PC-3 (cell line): ENCODE data around the gene MARCHF9. TPM values are rescaled to one million over a fixed set of nuclear protein-coding genes. Genes with fewer than 3 reads are reported as not detected.

Experiments used
- ATAC-seq: fragments of 200-7000 bp; cut with Tn5 transposase; 2 replicates; pipeline ENCODE4 v1.9.1; 2020; ENCODE audit warnings: mild to moderate bottlenecking, moderate library complexity
- BruUV-seq: library from RNA; stranded (reverse); fragments of 400-500 nt; replicated peaks from 2 replicates; lab custom pipeline; 2021; lab: Mats Ljungman, UMichigan
- CTCF ChIA-PET: fragments of 300-600 bp; sonication (Branson Sonifier 250); formaldehyde crosslinking; loops from one replicate; lab custom pipeline; 2022; ENCODE audit warnings: antibody characterized with exemption; lab: Charles Lee
- POLR2A ChIA-PET: fragments of 300-600 bp; sonication (Branson Sonifier 250); formaldehyde crosslinking; loops from one replicate; lab custom pipeline; 2022; ENCODE audit warnings: antibody characterized with exemption; ENCODE audit not compliant: unreplicated experiment; lab: Charles Lee
- DNase-seq: peaks from one replicate; pipeline ENCODE4 v3.0.0-alpha.2; 2015
- H2AFZ ChIP-seq: fragments of 300-600 bp; sonication (generic); 2 replicates; pipeline ENCODE4 v1.6.0; 2016; ENCODE audit warnings: antibody characterized with exemption, low read length
- H3F3A ChIP-seq: fragments of 300-600 bp; sonication (generic); one replicate; pipeline ENCODE4 v1.6.0; 2017; ENCODE audit warnings: antibody characterized with exemption, low read length, control low read depth, mild to moderate bottlenecking; ENCODE audit not compliant: unreplicated experiment
- H3K27ac ChIP-seq: fragments of 300-600 bp; sonication (generic); 2 replicates; pipeline ENCODE4 v1.5.1; 2016; ENCODE audit warnings: mild to moderate bottlenecking, low read length
- H3K27me3 ChIP-seq: fragments of 300-600 bp; sonication (generic); 2 replicates; pipeline ENCODE4 v1.6.1; 2016; ENCODE audit warnings: low read length, mixed read lengths
- H3K36me3 ChIP-seq: fragments of 300-600 bp; sonication (generic); 2 replicates; pipeline ENCODE4 v1.6.1; 2016; ENCODE audit warnings: low read depth, mixed run types, low read length, mixed read lengths
- H3K4me1 ChIP-seq: fragments of 300-600 bp; sonication (generic); 2 replicates; pipeline ENCODE4 v1.5.1; 2016; ENCODE audit warnings: low read length; ENCODE audit not compliant: insufficient read depth
- H3K4me2 ChIP-seq: fragments of 300-600 bp; sonication (generic); 2 replicates; pipeline ENCODE4 v1.6.0; 2016; ENCODE audit warnings: low read length
- H3K4me3 ChIP-seq: fragments of 300-600 bp; sonication (generic); 2 replicates; pipeline ENCODE4 v1.5.1; 2016; ENCODE audit warnings: mild to moderate bottlenecking, low read length, mixed read lengths
- H3K79me2 ChIP-seq: fragments of 300-600 bp; sonication (generic); 2 replicates; pipeline ENCODE4 v1.6.1; 2017; ENCODE audit warnings: low read length, mixed read lengths
- H3K9ac ChIP-seq: fragments of 300-600 bp; sonication (generic); 2 replicates; pipeline ENCODE4 v1.6.0; 2016; ENCODE audit warnings: mild to moderate bottlenecking, low read length
- H3K9me2 ChIP-seq: fragments of 300-600 bp; sonication (generic); replicated peaks from 2 replicates; pipeline ENCODE4 v1.6.1; 2016; ENCODE audit warnings: mixed run types, low read length, mixed read lengths
- H3K9me3 ChIP-seq: fragments of 300-600 bp; sonication (generic); 2 replicates; pipeline ENCODE4 v1.6.1; 2016; ENCODE audit warnings: low read length, mixed read lengths
- H4K20me1 ChIP-seq: fragments of 300-600 bp; sonication (generic); 2 replicates; pipeline ENCODE4 v1.6.1; 2016; ENCODE audit warnings: low read length, mixed read lengths
- CTCF ChIP-seq: fragments of 300-600 bp; sonication (generic); conservative IDR thresholded peaks from 2 replicates; pipeline ENCODE4 v1.5.1; 2017; ENCODE audit warnings: antibody characterized with exemption, low read depth, mild to moderate bottlenecking, low read length
- EZH2 ChIP-seq: fragments of 300-600 bp; sonication (generic); IDR thresholded peaks from one replicate; pipeline ENCODE4 v1.6.1; 2017; ENCODE audit warnings: antibody characterized with exemption, mild to moderate bottlenecking, low read length; ENCODE audit not compliant: unreplicated experiment
- EZH2phosphoT487 ChIP-seq: fragments of 300-600 bp; sonication (generic); IDR thresholded peaks from 2 replicates; pipeline ENCODE4 v1.6.1; 2018; ENCODE audit warnings: mild to moderate bottlenecking, antibody characterized with exemption, low read length, borderline replicate concordance
- intact Hi-C: fragments of 100-400 bp; cut with micrococcal nuclease; formaldehyde crosslinking; loops from 2 replicates; pipeline ENCODE4 v1.9.0; 2023
- total RNA-seq: library from RNA; depleted of rRNA; stranded (reverse); fragments of >200 nt; gene quantifications from 2 replicates; pipeline ENCODE4 v1.2.3, GENCODE V29; 2014

The MARCHF9 gene
- total RNA-seq, 1 experiment from 2014 or later, result 13.4 TPM

GRCh38 chr12:57763881-57764661 lies 9.2 kb downstream of the MARCHF9 start:
- intact Hi-C loops, result no loop called here
- H3K4me1 ChIP-seq, result peaks cover 37% of the 10 kb centered on the region
- H3K9me2 ChIP-seq, result no peaks in the 10 kb centered on the region
- ATAC-seq (no peak), DNase-seq (no peak)
- ChIA-PET POLR2A (no interaction called here), CTCF (no interaction called here)
- no peak overlapping the region; the same call in 1 of the 2 replicates for H2AFZ ChIP-seq
- H3K27me3 ChIP-seq, result no peaks in the 10 kb centered on the region
- no peaks in the 10 kb centered on the region for H3F3A ChIP-seq
- no peaks in the 10 kb centered on the region for H3K79me2 ChIP-seq
- H3K36me3 ChIP-seq, result peaks cover 5% of the 10 kb centered on the region; the same call in 1 of the 2 replicates
- H3K27ac ChIP-seq, result no peak overlapping the region
- BruUV-seq, result no TSS peak
- no peak overlapping the region for H3K9ac ChIP-seq
- no peaks in the 10 kb centered on the region for H3K9me3 ChIP-seq
- H4K20me1 ChIP-seq, result no peaks in the 10 kb centered on the region
- no peak for TF ChIP-seq EZH2
- no peak for TF ChIP-seq CTCF
- TF ChIP-seq EZH2phosphoT487, result no peak
- H3K4me2 ChIP-seq, result peak overlapping the region; percentile 96
- H3K4me3 ChIP-seq, result 0 out of 2 replicates have a peak overlapping the region, but pooled peaks have one; percentile 79

GRCh38 chr12:57764662-57765002 lies 9.7 kb downstream of the MARCHF9 start:
- Histone ChIP-seq H3K9ac (peak overlapping the region; percentile 53), H3F3A (no peaks in the 10 kb centered on the region), H4K20me1 (no peaks in the 10 kb centered on the region), H3K27ac (0 out of 2 replicates have a peak overlapping the region, but pooled peaks have one; percentile 5), H3K4me1 (peaks cover 37% of the 10 kb centered on the region), H3K27me3 (no peaks in the 10 kb centered on the region), H3K79me2 (no peaks in the 10 kb centered on the region; the same call in 1 of the 2 replicates), H3K9me3 (no peaks in the 10 kb centered on the region), H3K36me3 (peaks cover 7% of the 10 kb centered on the region; the same call in 1 of the 2 replicates), H3K9me2 (no peaks in the 10 kb centered on the region), H2AFZ (peak overlapping the region; percentile 95), H3K4me3 (peak overlapping the region; percentile 79), H3K4me2 (peak overlapping the region; percentile 96)
- ChIA-PET POLR2A (no interaction called here), CTCF (no interaction called here)
- DNase-seq, result peak; percentile 25
- no TSS peak for BruUV-seq
- TF ChIP-seq EZH2, result no peak
- TF ChIP-seq CTCF, result no peak
- no peak for TF ChIP-seq EZH2phosphoT487
- intact Hi-C loops, result no loop called here
- peak; percentile 6; the same call in 1 of the 2 replicates for ATAC-seq
